GM18508 (cell line): ENCODE measurements around the gene NSL1.
A peak's percentile ranks its signal among the peaks of the same experiment; 100 is the strongest.

Experiments
- ATAC-seq: cut with Tn5 transposase; IDR thresholded peaks from one replicate; pipeline ENCODE4 v1.9.1; 2021; ENCODE audit warnings: moderate number of reproducible peaks; ENCODE audit not compliant: insufficient read depth, unreplicated experiment

Gene NSL1, protein sequence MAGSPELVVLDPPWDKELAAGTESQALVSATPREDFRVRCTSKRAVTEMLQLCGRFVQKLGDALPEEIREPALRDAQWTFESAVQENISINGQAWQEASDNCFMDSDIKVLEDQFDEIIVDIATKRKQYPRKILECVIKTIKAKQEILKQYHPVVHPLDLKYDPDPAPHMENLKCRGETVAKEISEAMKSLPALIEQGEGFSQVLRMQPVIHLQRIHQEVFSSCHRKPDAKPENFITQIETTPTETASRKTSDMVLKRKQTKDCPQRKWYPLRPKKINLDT

DNA sequence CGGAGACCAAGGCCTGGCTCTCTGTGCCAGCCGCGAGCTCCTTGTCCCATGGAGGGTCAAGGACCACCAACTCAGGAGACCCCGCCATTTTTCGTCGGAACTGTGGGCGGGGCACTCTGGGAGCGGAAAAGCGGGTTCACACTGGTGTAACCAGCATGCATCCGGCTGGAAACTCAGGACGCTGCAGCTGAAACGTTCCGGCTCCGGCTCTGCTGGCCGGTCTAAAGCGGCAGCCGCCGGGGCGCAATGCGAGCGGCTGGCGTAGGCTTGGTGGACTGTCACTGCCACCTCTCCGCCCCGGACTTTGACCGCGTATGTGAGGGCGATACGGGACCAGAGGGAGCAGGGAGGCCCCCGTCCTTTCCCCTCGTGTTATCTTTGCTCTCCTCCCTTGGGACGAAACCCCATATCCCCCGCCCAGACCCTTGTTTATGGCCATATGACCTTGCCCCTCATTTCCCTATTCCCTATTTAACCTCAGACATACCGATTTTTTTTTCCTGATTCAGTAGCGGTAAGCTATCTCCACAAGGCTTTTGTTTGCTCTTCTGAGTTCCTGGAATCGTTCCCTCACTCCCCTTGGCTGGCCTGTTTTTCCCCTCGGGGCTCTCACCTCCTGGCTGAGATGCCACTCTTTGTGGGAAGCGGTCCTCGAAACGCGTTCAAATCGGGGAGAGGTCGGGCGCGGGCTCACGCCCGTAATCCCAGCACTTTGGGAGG lies at the start of gene NSL1, which contains the start of gene TATDN3:
NSL1 (minus strand) TSS at position 102 of the 720 bp plus-strand sequence; CDS start at position 88, 14 bp downstream.
TATDN3 (plus strand) TSS at position 219 of the 720 bp plus-strand sequence; CDS start at position 247, 28 bp downstream.
- ATAC-seq: peak; percentile 44

DNA sequence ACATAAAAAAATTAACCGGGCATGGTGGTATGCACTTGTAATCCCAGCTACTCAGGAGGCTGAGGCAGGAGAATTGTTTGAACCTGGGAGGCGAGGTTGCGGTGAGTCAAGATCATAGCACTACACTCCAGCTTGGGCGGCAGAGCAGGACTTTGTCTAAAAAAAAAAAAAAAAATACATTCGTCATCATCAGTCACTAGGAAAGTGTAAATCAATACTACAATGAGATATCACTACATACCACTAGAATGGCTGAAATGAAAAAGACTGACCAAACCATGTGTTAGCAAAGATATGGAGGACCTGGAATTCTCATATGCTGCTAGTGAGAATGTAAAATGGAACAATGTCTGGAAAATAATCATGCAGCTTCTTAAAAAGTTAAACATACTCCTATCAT lies 46.6 kb upstream of the NSL1 start:
- ATAC-seq: no peak

DNA sequence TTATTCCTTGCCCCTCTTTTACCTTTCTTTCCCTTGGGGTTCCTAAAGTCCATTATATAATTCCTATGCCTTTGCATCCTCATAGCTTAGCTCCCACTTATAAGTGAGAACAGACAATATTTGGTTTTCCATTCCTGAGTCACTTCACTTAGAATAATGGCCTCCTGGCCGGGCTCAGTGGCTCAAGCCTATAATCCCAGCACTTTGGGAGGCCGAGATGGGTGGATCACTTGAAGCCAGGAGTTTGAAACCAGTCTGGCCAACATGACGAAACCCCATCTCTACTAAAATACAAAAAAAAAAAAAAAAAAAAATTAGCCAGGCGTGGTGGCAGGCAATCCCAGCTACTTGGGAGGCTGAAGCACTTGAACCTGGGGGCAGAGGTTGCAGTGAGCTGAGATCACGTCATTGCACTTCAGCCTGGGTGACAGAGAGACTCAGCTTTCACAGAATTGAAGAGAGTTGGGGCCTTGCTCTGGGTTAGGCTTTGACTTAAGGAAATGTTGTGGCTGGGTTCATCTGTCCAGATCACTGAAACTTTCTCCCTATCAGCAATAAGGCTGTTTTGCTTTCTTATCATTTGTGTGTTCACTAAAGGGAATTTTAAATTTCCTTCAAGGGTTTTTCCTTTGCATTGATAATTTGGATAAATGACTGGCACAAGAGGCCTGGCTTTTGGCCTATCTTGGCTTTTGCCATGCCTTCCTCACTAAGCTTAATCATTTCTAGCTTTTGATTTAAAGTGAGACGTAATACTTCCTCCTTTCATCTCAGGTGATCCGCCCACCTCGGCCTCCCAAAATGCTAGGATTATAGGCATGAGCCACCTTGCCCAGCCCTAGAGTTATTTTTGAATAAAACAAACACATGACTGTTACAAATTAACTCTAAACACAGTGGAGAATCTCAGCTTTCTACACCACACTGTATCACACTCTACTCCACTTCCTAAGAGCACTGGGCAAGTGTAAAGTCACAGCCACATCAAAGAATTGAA lies 41.9 kb upstream of the NSL1 start:
- peak; percentile 73 for ATAC-seq

DNA sequence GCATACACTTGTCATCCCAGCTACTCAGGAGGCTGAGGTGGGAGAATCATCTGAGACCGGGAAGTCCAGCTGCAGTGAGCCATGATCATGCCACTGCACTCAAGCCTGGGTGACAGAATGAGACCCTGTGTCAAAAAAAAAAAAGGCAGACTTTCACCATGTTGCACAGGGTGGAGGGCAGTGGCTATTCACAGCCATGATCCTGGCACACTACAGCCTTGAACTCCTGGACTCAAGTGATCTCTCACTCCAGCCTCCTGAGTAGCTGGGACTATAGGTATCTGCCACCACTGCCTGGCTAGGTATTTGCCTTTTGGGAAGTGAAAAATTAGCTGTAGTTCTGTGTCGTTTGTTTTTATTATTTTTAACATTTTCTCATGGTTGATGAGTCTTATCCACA lies 36.8 kb upstream of the NSL1 start:
- no peak for ATAC-seq

DNA sequence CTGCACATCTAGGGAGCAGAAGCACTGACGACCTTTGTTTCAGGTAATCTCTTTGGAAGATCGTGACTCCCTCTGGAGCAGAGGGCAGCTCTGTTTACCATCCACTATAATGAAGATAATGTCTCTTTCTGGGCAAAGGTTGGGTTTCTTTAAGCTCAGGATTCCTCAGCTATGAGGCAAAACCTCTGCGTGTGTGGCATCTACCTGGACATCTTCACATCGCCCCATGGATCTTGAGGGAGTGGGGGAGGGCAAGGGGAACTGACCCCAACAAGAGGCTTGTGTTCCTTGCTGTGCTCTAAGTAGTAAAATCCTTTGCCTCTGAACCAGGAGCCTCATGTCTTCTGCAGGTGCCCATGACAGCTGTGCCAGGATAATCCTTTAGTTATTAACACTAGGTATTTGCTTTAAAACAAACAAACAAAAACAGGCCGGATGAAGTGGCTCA lies 36.3 kb upstream of the NSL1 start:
- no peak for ATAC-seq

DNA sequence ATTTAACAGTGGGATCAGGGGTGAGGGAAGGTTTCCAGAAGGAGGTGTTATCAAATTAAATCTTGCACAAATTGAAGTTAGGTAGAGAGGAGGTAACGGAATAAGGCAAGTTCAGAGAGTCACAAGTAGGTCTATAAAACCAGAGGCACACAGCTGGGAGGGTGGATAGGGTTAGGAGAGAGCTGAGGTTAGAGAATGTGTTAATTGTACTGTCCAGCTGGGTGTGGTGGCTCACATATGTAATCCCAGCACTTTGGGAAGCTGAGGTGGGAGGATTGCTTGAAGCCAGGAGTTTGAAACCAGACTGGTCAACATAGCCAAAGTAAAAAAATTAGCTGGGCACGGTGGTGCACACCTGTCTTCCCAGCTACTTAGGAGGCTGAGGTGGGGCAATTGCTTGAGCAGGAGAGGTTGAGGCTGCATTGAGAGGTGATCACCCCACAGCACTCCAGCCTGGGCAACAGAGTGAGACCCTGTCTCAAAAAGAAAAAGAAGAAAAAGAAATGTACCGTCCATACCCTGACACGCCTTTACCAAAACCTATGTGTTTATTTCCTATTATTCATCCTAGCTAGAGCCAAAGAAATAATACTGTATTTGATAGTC lies 35.7 kb upstream of the NSL1 start:
- no peak for ATAC-seq

DNA sequence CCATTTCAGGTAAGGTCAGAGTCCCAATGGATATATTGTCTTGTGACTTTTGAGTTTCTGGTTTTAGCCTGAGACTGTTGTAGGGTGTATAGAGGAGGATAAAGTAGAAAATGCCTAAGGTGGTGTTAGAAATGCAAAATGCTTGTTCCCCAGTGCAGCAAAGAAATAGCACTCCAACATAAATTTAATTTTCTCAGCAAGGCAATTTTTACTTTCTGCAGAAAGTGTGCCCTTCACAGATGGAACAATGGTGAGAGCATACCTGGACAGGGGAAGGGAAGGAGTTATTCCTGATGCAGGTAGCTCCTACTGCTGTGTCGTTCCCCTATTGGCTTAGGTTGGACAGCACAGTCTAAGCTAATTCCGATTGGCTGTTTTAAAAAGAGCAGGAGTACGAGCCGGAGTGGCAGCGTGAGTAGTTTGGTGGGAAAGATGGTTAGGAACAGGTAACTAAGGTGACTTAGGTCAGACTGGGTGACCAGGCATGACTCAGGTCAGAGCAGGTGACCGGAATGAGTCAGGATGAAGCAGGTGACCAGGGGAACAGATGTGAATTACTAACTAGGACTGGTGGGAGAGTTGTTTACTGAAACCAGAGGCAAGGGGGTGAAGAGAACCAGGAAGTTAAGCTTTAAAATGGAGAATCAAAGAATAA lies 34.3 kb upstream of the NSL1 start:
- ATAC-seq: no peak

DNA sequence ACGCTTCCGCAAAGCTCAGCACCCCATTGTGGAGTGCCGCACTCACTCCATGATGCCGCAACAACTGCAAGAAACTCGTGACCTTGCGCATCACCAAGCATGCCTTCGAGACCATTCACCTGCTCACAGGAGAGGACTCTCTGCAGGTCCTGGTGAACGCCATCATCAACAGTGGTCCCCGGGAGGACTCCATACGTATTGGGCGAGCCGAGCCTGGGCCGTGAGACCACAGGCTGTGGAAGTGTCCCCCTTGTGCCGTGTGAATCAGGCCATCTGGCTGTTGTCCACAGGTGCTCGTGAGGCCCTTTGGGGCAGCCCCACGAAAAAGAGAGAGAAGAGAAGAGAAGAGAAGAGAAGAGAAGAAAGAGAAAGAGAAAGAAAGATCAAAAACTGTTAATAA lies 32.6 kb upstream of the NSL1 start:
- no peak for ATAC-seq

DNA sequence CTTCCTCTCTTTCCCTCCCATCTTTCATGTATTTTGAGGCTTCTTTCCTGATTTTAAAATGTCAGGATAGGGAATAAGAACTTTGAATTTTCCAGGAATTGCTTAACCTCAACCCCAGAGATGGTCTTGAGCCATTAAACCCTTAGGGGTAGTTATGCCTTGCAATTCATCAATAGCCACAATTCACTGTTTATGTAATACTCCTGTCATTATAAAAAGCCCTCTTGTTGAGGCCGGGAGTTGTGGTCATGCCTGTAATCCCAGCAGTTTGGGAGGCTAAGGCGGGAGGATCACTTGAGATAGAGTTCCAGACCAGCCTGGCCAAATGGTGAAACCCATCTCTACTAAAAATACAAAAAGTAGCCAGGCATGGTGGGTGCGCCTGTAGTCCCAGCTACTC lies 31.4 kb upstream of the NSL1 start:
- no peak for ATAC-seq

DNA sequence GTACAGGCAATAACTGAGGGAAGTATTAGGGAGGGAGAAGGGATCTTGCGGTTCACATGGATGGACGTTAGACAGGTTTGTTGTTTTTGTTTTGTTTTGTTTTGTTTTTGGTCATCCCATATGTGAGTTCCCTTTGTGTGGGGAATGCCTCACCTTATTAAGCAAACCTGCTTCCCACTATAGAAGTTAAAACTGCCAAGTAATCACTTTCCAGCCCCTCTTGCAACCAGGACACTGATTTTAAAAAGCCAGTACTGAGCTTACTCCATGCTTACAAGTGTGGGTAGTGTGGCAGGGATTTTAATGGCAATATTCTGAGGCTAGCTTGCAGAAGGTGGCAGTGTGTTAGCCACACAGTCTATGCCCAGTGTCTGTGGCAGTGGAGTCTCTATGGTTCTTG lies 29.4 kb upstream of the NSL1 start:
- no peak for ATAC-seq

DNA sequence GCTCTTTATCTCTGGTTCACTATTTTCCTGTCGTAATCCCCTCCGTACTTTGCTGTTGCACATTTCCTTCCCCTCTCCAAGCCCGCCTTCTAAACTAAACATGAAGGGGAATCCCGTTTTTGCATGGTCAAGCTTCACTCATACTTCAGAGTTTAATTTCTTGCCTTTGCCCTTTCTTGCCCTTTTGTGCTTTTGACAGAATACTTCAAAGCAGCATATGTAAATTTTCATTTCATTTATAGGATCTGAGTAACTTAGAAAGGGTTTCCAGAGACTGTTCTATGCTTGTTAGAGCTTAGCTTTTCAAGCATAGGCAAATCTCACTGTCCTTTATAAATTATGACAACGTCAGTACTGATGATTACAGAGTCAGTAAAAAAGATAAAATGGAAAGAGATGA lies 28.1 kb upstream of the NSL1 start:
- no peak for ATAC-seq

DNA sequence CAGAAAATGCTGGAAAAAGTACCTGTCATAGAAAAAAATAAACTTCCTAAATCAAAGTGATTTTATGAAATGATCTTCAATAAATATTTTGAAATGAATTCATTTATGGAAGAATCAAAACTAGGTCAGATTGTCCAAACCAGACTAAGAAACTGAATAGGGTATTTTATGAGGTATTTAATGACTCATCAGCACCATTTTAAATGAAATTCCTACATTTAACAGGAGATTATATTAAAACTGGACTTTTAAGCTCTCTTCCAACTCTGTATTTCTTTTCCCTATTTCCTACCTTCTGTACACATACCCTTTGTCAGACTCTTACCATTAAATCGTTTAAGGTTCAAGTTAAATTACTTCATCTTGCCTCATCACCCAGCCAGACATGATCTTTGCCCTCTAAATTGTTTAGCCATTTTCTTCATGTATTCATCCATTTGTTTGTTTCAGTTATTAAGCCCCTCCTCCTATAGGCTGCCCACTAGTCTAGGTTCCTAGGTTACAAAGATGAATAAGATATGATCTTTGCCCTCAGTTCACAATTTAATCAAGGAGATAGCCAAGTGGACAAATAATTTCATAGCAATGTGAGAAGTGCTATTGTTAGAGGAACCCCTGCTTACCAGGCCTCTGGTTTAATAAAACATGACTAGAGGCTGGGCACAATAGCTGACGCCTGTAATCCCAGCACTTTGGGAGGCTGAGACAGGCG lies 25.1 kb upstream of the NSL1 start:
- no peak for ATAC-seq

DNA sequence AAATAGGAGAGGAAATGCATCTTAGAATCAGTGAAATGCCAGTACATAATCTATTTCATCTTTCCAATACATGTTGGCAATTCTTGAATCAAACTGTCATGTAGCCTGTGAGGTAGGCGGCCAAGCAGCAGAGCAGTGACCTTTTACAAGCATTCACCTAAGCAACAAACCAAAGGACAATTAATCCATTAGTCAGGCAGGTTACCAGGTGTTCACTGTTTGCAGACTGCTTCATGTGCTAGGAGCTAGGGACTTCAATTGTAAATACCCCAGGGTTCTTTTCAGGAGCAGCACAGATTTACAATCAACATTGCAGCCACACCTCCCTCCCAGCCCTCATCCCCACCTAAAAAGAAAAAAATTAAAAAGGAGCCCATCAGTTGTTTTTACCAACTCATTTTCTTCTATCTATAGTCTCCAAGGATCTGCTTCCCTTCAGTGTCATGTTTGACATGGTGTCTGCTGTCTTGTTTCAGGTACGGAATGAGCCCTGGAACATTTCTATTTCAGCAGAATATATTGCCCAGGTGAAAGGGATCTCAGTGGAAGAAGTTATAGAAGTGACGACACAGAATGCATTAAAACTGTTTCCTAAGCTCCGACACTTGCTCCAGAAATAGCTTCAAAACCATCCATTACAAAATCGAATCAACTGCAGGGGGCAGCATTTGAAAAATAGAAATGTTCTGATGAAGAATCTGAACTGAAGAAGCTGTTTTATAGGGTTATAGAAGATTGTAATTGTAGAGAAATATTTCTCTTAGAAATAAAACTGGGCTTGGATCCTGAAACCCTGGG lies 23.2 kb upstream of the NSL1 start:
- no peak for ATAC-seq

DNA sequence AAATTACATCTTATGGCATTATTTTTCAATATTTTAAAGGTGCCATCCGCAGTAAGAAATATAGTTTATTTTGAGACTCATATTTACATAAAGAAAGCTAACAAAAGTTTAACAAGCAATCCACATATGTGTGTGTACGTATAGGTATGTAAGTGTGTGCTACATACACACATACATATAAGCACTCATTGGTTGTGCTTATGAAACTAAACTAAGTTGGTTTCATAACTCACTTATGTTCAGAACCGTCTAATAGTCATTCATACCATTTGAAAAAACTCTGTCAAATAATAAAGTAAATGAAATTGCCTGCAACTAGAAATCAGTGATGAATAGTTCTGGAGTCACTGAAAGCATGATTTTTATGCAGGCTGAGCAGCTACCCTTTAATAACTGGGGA lies 14.2 kb upstream of the NSL1 start:
- ATAC-seq: no peak

DNA sequence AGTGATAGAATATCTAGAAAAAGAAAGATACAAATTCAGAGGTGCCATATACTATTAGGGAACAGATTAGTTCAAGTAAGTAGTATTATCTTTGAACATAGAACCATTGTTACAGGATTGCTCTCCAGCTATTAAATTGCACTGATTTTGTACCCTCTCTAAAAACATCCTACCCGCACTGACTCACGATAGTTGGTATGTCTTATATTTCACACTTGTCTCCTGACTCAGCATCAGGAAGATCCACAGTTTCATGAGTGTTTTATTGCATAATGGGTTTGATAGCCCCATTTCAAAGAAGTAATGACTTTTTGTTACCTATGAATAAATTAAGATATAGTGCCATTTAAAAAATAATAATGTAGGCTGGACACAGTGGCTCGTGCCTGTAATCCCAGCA lies 6.1 kb upstream of the NSL1 start:
- no peak for ATAC-seq

DNA sequence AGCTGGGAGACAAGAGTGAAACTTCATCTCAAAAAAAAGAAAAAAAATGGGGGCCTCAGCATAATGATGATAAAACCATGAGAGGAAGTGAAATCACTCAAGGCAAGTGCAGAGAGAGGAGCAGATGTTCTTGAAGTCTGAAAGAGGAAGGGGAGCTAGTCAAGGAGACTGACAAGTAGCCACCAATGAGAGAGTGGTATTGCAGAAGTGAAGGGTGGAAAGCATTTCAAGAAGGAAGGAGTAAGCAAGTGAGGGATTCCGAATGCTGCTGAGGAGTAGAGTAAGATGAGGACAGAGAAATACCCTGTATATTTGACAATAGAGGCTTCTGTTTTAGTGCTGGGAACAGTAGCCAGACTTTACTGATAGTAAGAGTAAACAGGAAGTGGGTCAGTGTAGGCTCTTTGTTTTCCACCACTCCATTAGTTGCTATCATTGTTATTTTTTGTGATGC lies 3.0 kb upstream of the NSL1 start:
- peak; percentile 64 for ATAC-seq

DNA sequence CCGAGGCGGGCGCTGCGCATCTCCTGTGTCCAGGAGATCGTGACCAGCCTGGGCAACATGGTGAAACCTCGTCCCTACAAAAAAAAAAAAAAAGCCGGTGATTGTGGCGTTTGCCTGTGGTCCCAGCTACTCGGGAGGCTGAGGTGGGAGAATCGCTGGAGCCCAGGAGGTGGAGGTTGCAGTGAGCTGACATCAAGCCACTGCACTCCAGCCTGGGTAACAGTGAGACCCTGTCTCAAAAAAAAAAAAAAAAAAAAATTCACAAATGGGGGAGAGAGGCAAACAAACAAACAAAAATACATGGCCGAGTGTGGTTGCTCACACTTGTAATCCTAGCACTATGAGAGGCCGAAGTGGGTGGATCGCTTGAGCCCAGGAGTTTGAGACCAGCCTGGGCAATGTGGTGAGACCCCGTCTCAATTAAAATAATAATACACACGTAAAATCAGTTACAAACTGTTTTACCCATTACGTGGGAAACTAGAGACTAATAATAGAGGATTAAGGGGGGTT lies 875 bp upstream of the NSL1 start:
- ATAC-seq: no peak

DNA sequence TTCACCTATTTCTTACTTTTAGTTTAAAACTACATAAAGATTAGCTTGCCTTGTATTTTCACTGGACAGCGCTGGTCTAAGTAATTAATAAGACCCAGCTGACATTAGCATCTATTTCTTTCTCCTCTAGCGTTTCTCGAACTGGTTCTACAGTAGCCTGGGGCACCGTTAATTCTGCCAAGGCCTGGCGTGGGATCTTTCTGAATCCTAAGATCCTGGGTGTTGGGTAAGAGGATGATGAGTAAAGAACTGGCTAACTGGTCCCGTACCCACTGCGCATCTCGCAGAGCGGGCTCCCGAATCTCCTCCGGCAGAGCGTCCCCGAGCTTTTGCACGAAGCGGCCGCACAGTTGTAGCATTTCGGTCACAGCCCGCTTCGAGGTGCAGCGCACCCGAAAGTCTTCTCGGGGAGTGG lies 309 bp downstream of the NSL1 start:
- ATAC-seq: peak; percentile 3
